DMS114 treated with DMSO at 0.1 percent for 48 hours (cell line): ENCODE results near the gene DLK1.

Experiments
- DNase-seq: peaks from one replicate; lab custom pipeline; 2025; ENCODE audit not compliant: unreplicated experiment; lab: John Stamatoyannopoulos, UW

Gene DLK1

DNA sequence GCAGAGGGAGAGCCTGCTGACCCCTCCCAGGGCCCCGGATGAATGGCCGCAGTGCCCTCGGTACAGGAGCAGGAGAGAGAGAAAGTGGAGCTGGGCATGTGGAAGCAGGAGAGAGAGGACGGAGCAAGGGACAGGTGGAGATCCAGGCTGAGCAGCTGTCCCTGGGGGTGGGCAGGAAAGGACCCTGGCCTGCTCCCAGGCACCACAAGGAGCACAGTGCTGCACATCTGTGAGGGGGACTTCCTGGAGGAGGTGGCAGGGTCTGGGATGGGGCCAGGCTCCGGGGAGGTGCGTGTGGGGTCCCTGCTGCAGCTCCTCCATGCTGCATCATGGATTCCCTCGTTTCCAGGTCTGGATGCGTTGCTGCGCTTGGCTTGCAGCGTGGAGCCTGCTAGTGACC is 13.0 kb upstream of the DLK1 start:
- no peak for DNase-seq

DNA sequence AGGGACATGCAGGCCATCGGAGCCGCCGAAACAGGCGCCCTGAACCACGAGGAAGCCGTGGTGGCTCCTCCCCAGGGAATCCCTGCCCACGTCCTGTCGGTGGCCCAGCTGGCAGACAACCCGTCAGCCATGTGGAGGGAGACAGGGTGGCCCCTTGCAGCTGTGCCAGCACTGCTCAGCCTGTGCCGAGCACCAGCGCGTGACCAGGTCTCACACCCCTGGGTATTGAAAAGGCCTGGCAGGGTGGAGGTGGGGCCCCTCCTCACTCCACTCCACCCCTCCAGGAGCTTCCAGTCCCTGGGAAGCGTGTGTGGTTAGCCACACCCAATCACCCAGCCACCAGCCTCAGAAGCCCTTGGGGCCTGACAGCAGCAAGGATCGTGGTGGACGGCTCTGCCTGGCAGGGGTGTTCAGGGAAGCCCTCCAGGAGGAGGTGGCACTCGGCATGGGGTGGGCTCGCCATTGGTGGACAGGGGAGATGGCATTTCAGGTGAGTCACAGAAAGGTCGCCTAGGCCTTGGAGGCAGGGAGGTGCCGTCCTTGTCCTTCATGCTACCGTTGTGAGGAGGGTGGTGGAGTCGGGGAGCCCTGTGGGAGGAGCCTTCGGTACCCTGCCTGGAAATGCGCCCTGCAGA is 12.3 kb upstream of the DLK1 start:
- no peak for DNase-seq

DNA sequence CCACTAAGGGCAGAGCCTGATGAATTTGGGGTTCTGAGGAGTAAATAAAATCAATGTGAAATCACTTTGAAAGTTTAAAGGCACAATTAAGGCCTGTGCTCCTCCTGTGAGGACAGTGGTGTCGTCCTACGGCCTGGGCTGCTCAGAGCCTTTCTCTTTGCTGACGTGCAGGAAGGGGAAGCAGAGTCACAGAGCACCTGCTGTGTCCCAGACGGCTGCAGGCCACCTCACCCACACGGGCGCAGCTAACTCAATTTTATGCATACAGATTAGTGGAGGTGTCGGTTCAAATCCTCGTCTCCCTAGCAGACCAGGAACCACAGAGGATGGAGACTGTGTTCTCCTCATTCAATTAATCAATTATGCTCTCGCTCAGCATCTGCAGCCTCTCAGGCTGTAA is 11.4 kb upstream of the DLK1 start:
- no peak for DNase-seq

DNA sequence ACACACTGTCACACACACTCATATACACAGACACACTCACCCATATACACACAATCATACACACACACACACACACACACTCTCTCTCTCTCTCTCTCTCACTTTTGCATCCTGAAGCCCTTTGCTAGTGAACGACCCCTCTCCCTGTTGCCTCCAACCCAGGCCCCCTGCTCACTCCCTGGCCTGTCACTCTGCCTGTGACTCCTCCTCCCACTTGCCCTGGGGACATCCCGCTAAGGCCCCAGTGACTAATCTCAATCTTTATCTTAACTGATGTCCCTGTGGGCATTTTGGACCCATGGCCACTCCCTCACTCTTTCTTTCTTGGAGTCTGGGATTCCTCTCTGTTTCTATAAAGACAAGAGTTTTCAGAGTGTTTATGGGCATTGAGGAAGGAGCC is 10.9 kb upstream of the DLK1 start:
- no peak for DNase-seq

DNA sequence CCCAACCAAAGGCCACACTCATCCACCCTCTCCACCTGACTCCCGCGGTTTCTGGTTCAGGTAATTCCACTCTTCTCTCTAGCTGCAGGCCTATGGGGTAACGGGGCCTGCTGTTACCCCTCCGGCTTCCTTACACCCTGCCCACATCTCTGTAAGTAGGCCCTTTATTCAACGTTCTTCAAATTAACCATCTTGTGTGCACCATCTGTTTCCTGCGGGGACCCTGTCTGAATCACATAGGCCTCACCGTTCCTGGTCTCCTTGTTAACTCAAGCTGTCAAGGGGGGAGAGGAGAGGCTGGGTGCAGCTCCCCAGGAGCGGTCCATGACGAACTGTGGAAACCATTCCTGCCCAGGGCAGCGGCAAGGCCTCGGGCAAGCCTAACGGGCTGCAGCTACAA is 9.3 kb upstream of the DLK1 start:
- no peak for DNase-seq

DNA sequence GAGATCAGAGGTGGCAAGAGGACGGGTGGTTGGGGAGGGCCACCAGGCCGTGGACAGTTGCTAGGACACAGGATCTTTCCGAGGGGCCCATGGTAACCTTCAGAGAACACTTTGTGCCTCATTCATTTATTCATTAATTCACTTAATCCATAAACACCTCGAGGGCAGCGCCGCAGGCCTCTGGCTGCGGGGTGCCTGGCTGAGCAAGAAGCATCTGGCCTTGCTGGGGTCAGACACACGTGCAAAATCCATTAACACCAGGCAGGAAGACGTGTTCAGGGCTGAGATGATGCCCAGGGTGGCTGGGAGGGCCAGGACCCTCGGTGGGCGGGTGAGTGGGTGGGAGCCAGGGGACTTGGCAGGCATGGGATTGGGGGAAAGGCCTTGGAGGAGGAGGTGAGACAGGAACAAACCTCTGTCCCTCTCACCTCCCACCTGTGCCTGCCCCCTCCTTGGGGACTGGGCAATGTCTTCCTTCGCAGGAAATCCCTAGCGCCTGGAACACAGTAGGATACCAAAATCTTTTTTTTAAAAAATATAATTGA is 6.6 kb upstream of the DLK1 start:
- no peak for DNase-seq

DNA sequence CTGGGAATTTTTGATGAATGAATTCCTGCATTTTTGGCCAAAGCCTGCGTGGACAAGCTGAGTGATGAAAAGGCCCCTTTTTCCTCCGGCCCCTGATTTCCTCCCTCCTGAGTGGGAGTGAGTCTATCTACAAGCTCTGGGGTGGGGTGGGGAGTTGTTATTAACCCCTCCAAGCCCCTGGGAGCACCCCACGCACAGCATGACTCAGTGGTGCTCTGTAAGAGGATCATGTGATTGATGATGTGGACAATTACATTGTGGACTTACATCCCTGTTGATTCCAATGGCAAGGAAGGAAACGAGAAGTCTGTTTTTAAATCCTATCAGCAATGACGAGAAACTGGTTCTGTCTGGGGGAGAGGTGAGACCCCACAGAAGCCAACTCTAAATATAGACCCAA is 5.1 kb upstream of the DLK1 start:
- no peak for DNase-seq

DNA sequence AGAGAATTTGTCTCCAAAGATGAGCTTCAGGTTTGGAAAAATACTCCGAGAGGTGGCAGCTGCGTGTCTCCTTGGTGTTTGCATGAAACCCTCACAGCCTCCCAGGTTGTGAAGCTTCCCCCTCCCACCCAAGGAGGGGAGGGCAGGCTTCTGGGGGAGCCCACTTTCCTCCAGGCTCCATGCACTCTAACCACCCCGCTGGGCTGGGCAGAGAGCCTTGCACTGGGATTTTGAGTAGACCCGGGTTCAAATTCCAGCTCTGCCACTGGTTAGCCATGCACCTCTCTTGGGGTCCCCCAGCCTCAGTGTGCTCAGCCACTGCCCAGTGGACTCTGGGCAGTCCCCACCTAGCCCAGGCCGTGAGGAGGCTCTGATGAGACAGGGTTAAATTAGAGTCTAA is 4.3 kb upstream of the DLK1 start:
- DNase-seq = no peak

DNA sequence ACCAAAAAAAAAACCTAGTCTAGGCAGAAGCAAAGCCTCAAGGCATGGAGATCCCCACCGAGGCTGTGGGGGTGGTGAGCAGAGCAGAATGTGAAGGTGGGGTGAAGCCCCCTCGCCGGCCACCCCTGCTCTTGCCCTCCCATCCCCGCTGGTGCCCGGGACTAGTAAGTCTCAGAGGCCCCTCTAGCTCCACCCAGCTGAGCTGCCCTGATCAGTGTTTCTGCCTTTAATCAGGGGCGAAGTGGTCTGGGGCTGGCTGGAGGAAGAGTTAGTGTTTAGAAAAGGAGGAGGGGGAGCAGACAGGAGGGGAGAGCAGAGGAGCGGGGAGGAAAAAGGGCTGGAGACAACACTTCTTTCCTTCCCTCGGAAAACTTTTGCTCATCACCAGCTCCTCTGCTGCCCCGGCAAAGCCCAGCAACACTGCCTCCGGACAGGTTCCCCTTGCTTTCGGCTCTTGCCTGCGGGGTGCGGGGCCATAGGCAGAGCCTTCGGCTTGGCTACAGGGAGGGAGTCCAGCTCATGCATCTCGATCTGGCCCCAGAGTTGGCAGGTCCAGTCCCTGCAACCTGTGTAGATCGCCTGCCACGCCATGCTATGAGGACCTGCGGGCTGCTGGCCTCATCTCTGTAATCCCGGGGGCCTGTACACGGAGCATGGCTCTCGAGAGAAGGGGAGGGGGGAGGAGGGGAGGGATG is 3.4 kb upstream of the DLK1 start:
- DNase-seq = no peak

DNA sequence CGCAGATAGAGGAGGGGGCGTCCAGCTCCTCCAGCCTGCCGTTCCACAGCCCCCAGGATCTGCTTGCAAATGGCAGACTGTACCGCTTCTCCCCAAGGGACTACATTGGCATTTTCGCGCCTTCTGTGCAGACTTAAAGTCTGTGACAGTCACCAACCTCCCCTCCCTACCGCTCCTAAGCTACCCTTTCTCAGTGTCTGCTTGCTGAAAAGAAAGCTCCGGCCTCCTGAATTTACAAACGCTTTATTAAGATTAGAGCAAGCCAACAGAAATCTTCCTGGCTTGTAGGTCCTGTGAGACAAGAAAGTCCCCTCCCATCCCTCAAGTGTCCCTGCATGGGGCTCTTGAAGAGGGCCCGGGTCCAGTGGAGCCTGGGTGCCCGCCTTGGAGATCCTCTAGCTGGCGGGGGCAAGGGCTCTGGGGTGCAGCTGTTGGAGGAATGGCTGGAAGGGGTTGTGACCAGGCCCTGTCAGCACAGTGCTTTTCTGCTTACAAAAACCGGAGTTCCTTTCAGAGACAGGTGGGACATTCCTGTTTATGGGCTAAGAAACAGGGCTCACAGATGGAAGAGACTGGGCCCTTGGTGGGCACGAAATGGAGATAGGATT is 2.8 kb upstream of the DLK1 start:
- no peak for DNase-seq

DNA sequence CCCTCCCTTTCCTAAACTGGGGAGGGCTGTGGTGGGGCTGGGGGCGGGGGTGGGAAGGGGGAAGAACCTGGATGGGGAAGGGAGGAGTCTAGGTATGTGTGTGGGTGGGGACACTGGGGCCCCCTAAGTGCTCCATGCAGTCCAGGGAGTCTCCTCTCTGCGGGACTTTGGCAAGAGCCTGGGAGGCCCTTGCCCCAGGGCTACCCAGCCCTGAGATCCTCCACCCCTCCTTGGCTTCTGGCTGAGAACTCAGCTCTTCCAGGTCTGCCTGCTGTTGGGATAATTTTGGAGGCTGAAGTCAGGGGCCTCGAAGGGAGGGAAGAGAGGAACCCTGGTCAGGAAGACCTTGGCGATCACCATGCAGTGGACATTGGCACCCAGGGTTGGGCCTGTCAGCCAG is 2.2 kb upstream of the DLK1 start:
- no peak for DNase-seq

DNA sequence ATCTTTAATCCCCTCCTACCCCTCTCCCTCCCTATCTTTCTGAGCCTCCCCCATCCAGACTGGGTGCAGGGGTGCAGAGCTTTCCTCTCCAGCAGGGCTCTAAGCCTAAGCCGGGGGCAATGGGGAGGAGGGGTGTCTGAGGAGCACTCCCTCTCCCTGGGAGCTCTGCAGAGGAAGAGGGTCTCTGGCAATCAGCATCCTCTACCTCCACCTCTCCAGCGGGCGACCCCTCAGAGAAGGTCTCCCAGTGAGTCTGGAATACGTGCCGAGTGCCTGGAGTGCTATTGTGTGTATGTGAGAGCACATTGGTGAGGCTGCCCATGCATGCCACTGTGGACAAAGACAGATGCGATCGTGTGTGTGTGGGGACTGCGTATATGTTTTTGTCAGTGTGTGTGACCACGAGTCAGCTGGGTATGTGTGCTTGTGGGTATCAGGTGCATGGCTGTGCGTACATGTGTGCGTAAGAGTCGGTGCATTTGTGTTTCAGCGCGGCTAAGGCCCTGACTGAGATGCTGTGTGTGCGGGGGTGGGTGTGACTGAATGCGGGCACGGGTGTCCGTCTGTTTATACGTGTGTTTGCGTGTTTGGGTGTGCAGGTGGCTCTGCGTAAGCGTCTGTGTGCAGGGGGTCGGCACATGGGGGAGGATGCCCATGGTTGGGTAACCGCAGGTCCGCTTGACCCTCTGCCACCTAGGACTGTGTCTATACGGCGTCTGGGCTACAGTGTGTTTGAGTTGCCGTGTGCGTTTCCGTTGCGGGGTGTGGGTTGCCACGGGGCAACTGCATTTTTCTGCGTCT is 905 bp upstream of the DLK1 start:
- no peak for DNase-seq

DNA sequence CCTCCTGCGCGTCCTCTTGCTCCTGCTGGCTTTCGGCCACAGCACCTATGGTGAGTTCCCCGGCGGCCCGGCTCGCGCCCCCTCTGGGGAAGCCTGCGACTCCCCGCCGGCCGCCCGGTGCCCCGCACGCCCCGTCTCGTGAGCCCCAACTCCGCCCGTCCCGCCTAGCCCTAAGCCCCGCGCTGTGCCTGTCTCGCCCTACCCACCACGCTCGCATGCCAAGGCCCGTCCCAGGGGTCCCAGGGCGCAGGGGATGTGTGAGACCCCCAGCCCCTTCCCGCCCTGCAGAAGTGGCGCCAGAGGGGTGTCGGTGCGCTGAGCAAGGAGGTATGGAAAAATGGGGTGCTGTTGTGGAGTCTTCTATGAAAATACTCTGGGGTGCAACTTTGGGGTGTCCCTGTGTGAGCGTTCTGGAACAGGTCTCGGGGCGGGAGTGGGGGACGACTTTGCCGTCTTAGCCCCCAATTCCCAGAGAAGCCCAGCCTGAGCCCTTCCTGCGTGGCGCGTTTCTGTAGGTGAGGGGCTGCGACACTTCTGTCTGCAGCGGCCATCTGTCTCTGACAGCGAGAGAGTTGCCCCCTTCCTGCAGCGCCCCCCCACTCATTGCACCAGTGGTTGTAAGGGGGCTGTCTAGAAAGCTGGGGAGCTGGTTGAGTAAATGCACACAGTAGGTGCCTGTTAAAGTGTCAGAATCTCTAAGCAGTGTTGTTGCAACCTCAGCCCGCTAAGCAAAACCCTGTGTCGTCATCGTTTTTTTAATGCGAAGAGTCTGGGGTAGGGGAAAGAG is 587 bp downstream of the DLK1 start:
- no peak for DNase-seq

DNA sequence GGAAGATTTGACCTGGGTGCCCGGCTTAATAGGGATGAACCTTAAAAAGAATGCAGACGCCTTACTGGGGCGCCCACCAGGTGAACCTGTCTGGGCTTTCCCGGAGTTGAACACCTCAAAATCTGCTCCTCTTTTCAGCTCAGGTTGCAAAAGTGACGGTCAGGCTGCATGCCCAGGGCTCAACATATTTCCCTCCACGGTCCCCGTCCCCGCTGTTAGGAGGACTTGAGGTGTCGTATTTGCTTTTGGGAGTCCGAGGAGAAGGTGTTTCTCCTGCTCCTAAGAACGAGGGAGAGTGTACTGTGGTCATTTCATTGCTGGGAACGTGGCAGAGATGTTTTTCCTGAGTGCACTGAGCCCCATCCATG is 1.2 kb downstream of the DLK1 start:
- DNase-seq = no peak

DNA sequence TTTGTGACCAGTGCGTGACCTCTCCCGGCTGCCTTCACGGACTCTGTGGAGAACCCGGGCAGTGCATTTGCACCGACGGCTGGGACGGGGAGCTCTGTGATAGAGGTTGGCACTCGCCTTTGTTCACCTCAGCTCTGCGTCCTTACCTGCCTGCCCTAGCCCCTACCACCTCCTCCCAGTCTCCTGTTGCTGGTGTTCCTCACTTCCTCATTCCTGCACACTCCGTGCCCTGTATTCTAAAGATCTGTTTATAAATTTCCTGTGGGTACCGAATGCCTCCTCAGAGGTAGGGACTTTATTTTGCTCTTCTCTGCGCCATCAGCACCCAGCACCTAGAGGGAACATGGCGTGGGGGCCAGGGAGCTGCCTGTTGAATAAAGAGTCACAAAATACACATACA is 2.3 kb downstream of the DLK1 start:
- DNase-seq = no peak

DNA sequence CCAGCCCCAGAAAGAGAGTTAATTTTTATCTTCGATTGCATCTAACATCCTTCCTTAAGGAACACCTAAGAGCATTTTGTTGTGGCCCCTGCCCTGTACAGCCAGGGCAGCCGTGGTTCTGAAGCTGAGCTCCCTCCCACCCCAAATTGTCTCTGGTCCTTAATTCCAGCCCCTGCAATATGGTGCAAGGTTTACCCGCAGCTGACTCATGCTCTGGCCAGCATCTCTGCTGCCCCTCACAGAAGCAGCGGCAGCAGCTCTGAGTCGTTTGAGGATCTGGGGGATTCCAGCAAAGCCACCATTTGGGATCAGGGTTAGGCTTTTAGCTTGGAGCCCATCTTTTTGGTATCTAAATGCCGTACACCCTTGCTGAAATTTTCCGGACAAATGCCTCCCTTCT is 3.3 kb downstream of the DLK1 start:
- no peak for DNase-seq

DNA sequence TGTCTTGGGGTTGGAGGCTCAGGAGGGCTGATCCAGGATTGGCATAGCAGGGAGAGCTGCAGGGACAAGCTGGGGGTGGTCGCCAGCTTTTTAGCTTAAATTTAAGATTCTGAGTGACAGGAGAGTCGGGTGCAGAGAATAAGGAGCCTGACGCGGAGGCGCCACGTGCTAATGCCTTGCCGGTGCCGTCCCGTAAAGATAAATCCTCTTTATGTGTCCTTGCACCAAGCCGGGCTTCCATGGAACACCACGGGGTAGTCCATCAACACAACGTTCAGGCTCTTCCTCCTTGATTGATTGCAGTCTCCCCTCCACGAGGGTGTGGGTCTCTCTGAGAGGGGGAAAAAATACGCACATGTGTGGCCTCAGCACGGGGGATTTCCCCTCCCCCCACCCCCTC is 3.9 kb downstream of the DLK1 start:
- DNase-seq = no peak

DNA sequence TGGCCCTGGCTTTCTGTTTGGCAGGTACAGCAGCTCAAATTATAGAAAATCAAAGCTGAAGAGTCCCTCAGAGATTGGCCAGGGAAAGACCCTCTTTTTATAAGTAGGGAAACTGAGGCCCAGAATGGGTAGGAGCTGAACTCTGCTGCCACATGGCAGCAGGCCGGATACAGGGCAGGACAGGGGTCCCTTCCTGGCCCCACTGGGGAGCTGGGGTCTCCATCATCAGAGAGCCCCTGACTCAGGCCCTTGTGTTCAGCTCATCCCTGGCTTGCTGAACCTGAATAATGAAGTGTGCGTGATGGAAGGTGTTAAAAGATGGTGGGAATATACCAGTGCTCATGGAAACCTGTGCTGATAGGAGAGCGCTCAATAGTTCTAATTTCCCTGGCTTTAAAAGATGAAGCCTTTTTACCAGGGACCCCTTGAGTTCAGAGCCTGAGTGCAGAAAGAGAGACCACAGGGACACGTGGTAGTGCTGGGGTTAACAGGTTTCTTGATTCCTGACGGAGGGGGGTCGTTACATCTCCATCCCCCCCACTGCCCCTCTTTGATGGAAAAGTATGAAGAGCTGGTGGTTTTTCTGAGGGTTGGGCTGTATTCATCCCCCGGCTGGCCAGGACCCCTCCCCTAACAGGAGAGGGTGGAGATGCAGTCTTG is 4.4 kb downstream of the DLK1 start:
- no peak for DNase-seq

DNA sequence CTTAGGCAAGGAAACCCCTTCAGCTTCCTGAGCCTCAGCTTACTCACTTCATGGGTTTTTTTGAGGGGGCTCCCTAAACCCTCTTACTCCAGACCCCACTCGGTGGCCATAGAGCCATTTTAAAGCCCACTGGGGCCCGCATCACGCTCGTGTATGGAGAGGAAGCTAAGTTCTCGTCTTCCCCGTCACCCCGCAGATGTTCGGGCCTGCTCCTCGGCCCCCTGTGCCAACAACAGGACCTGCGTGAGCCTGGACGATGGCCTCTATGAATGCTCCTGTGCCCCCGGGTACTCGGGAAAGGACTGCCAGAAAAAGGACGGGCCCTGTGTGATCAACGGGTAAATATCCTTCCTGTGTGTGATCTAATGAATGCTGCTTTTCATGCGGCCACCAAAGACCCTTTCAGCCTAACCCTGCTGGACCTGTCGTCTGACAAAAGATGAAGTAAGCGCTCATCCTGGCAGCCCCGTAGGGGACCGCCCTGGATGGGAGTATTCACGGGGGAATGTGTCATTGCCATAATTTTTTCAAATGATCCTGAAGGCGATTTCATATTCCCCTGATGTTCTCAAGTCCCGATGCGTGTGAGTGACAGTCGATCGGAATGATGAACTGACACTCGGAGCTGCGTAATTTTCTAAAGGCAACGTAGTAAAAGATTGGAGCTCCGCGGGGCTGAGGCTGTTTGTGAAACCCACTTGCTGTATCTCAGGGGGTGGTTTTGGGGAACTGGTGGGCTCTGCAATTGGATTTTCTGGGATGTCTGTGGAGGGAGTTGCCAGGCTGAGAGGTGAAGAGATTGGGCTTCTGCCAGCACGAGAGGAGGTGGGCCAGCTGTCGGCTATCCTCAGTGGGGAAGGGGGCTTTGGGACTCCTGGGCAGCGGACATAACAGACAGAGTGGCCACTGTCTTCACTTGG is 5.4 kb downstream of the DLK1 start:
- DNase-seq = no peak

DNA sequence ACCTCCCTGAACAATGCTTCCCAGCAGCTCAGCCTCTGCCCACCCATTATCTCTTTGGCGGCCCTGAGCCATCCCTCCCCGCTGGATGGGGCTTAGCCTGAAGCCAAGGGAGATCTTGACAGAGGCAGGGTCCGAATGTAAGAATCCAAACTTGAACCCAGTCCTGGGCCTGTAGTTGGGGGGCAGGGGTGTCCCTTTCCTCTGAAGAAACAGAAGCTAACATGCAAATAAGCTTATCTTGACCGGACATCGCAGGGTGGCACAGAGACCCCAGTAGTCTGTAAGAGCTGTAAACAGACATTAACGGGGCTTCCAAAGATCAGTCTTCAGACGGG is 6.0 kb downstream of the DLK1 start:
- no peak for DNase-seq
